IMR-90 (cell line): ENCODE data around the gene ILF2. TPM values are rescaled to one million over a fixed set of nuclear protein-coding genes. Genes with fewer than 3 reads are reported as not detected.

ENCODE experiments used
- ATAC-seq: fragments of 200-7000 bp; cut with Tn5 transposase; 2 replicates; pipeline ENCODE4 v1.9.1; 2020; ENCODE audit warnings: low read depth, mild to moderate bottlenecking, moderate library complexity
- BruUV-seq: library from RNA; stranded (reverse); fragments of 400-500 nt; replicated peaks from 2 replicates; lab custom pipeline; 2021; lab: Mats Ljungman, UMichigan
- CTCF ChIA-PET: fragments of 300-600 bp; formaldehyde crosslinking; extraction: SDS; loops from one replicate; lab custom pipeline; 2021; ENCODE audit warnings: antibody characterized with exemption; lab: Yijun Ruan, JAX
- POLR2A ChIA-PET: fragments of 300-600 bp; sonication (Branson Sonifier 250); formaldehyde crosslinking; loops from one replicate; lab custom pipeline; 2022; ENCODE audit warnings: antibody characterized with exemption; ENCODE audit not compliant: unreplicated experiment; lab: Charles Lee
- DNase-seq: peaks from one replicate; pipeline ENCODE4 v3.0.0; 2013
- H2AFZ ChIP-seq: replicated peaks from 2 replicates; pipeline ENCODE3; 2013; ENCODE audit warnings: low read length, mild to moderate bottlenecking; ENCODE audit not compliant: poor library complexity
- H2AK5ac ChIP-seq: 2 replicates; pipeline ENCODE4 v1.6.1; 2013; ENCODE audit warnings: low read depth, low read length, inconsistent platforms
- H2AK9ac ChIP-seq: replicated peaks from 2 replicates; pipeline ENCODE3; 2013; ENCODE audit warnings: mild to moderate bottlenecking, low read depth, low read length, moderate library complexity; ENCODE audit not compliant: poor library complexity
- H2BK120ac ChIP-seq: 2 replicates; pipeline ENCODE4 v1.6.1; 2013; ENCODE audit warnings: low read depth, low read length, inconsistent platforms
- H2BK15ac ChIP-seq: 3 replicates; pipeline ENCODE4 v1.6.1; 2013; ENCODE audit warnings: low read depth, low read length, inconsistent platforms
- H2BK20ac ChIP-seq: 2 replicates; pipeline ENCODE4 v1.6.1; 2013; ENCODE audit warnings: low read depth, mild to moderate bottlenecking, inconsistent platforms, low read length, moderate library complexity
- H2BK5ac ChIP-seq: 2 replicates; pipeline ENCODE4 v1.6.1; 2013; ENCODE audit warnings: mild to moderate bottlenecking, low read depth, low read length, inconsistent platforms; ENCODE audit not compliant: poor library complexity, severe bottlenecking
- H3K14ac ChIP-seq: replicated peaks from 2 replicates; pipeline ENCODE4 v1.6.1; 2013; ENCODE audit warnings: low read depth, low read length, inconsistent platforms
- H3K18ac ChIP-seq: 2 replicates; pipeline ENCODE4 v1.6.1; 2013; ENCODE audit warnings: low read depth, low read length, control low read depth
- H3K23ac ChIP-seq: 2 replicates; pipeline ENCODE4 v1.6.1; 2013; ENCODE audit warnings: low read depth, low read length, inconsistent platforms
- H3K27ac ChIP-seq: 2 replicates; pipeline ENCODE4 v1.5.1; 2013; ENCODE audit warnings: mild to moderate bottlenecking, control low read depth, low read length; ENCODE audit not compliant: insufficient read depth
- H3K27me3 ChIP-seq: 2 replicates; pipeline ENCODE4 v1.6.1; 2013; ENCODE audit warnings: low read length; ENCODE audit not compliant: control insufficient read depth, insufficient read depth
- H3K36me3 ChIP-seq: 2 replicates; pipeline ENCODE4 v1.6.1; 2013; ENCODE audit warnings: low read length, mixed read lengths; ENCODE audit not compliant: control insufficient read depth, insufficient read depth
- H3K4ac ChIP-seq: 2 replicates; pipeline ENCODE4 v1.6.1; 2013; ENCODE audit warnings: low read depth, low read length, inconsistent platforms
- H3K4me1 ChIP-seq: 2 replicates; pipeline ENCODE4 v1.6.1; 2013; ENCODE audit warnings: low read length, mixed read lengths; ENCODE audit not compliant: control insufficient read depth, insufficient read depth
- H3K4me2 ChIP-seq: 2 replicates; pipeline ENCODE4 v1.6.1; 2013; ENCODE audit warnings: low read depth, mild to moderate bottlenecking, control low read depth, low read length, moderate library complexity
- H3K4me3 ChIP-seq: 2 replicates; pipeline ENCODE4 v1.5.1; 2013; ENCODE audit warnings: low read depth, mild to moderate bottlenecking, control low read depth, low read length, moderate library complexity; ENCODE audit not compliant: insufficient read depth
- H3K56ac ChIP-seq: 2 replicates; pipeline ENCODE4 v1.6.1; 2013; ENCODE audit warnings: low read length, inconsistent platforms; ENCODE audit not compliant: insufficient read depth; ENCODE audit errors: extremely low read depth
- H3K79me1 ChIP-seq, 2 experiments: 2 replicates each; pipeline ENCODE4 v1.6.1; 2013; ENCODE audit warnings: low read length in 2 of 2, inconsistent platforms in 1 of 2, low read depth in 1 of 2
- H3K9ac ChIP-seq: 2 replicates; pipeline ENCODE4 v1.6.1; 2013; ENCODE audit warnings: low read depth, low read length, control low read depth
- H3K9me1 ChIP-seq: 2 replicates; pipeline ENCODE4 v1.6.1; 2013; ENCODE audit warnings: low read length, inconsistent platforms; ENCODE audit not compliant: insufficient read depth
- H3K9me3 ChIP-seq: 2 replicates; pipeline ENCODE4 v1.6.1; 2013; ENCODE audit warnings: low read length; ENCODE audit not compliant: control insufficient read depth, insufficient read depth
- H4K20me1 ChIP-seq: 2 replicates; pipeline ENCODE4 v1.6.1; 2013; ENCODE audit warnings: low read length, inconsistent platforms; ENCODE audit not compliant: insufficient read depth
- H4K5ac ChIP-seq: 2 replicates; pipeline ENCODE4 v1.6.1; 2013; ENCODE audit warnings: mild to moderate bottlenecking, low read depth, low read length, control low read depth
- H4K8ac ChIP-seq, 2 experiments: 2 replicates each; pipeline ENCODE4 v1.6.1; 2013; ENCODE audit warnings: low read depth in 2 of 2, low read length in 2 of 2, control low read depth in 1 of 2, inconsistent platforms in 1 of 2
- H4K91ac ChIP-seq: 2 replicates; pipeline ENCODE4 v1.6.1; 2013; ENCODE audit warnings: low read depth, low read length, inconsistent platforms; ENCODE audit not compliant: insufficient read depth
- ELK1 ChIP-seq: fragments of 150-350 bp; IDR thresholded peaks from 2 replicates; pipeline ENCODE4 v1.6.1; 2016; ENCODE audit warnings: low read depth, mild to moderate bottlenecking, low read length, moderate library complexity, borderline replicate concordance
- FOS ChIP-seq: fragments of 150-350 bp; IDR thresholded peaks from 2 replicates; pipeline ENCODE4 v1.6.1; 2016; ENCODE audit warnings: low read depth, low read length
- MAFK ChIP-seq: IDR thresholded peaks from 2 replicates; pipeline ENCODE4 v1.6.1; 2012; ENCODE audit warnings: low read depth, low read length, improper control_type of control experiment
- MAZ ChIP-seq: IDR thresholded peaks from 2 replicates; pipeline ENCODE4 v1.6.1; 2012; ENCODE audit warnings: low read depth, mild to moderate bottlenecking, low read length, improper control_type of control experiment, moderate library complexity, borderline replicate concordance
- NFE2L2 ChIP-seq: fragments of 150-350 bp; IDR thresholded peaks from 2 replicates; pipeline ENCODE4 v1.6.1; 2016; ENCODE audit warnings: low read depth, mild to moderate bottlenecking, low read length
- WGBS, 2 experiments: methylation state at CpG; one replicate each; pipeline versions ENCODE4 v1.1.5 to v1.1.7; 2013; ENCODE audit warnings: missing lambda C conversion rate in 2 of 2; ENCODE audit not compliant: insufficient read length in 1 of 2; ENCODE audit errors: extremely low coverage in 2 of 2; 5-methylcytosine and 5-hydroxymethylcytosine counted together
- dilution Hi-C: fragments of 300-500 bp; cut with HindIII; formaldehyde crosslinking; loops from one replicate; pipeline ENCODE4 v1.14.3; 2018; ENCODE audit warnings: low sequenced_read_pairs; ENCODE audit not compliant: unreplicated experiment
- in situ Hi-C: fragments of 300-500 bp; cut with MboI; formaldehyde crosslinking; loops from 3 replicates; pipeline ENCODE4 v1.14.3; 2019; ENCODE audit warnings: low sequenced_read_pairs, inconsistent platforms, mixed read lengths
- intact Hi-C: fragments of 100-400 bp; cut with micrococcal nuclease; formaldehyde crosslinking; loops from 2 replicates; pipeline ENCODE4 v1.10.0; 2022
- polyA plus RNA-seq, 3 experiments: library from polyadenylated mRNA; depleted of rRNA; stranded (reverse); fragments of >200 nt; gene quantifications; 2 replicates each; pipeline ENCODE4 v1.2.3, GENCODE V29; 2012; ENCODE audit warnings: low replicate concordance in 1 of 3
- total RNA-seq: library from RNA; depleted of rRNA; stranded (reverse); fragments of >200 nt; gene quantifications from 2 replicates; pipeline ENCODE4 v1.2.3, GENCODE V29; 2012

The ILF2 gene
- total and polyA plus RNA-seq, 2 of the 4 experiments (the other 2 are of a cell fraction) = 273 to 504 TPM

GRCh38 chr1:153685544-153686340, 14.9 kb upstream of the ILF2 start:
- DNase-seq (no peak), ATAC-seq (no peak)
- Histone ChIP-seq H3K4me3 (no peak overlapping the region), H3K27me3 (peaks cover 48% of the 10 kb centered on the region), H3K4me2 (no peak overlapping the region), H3K4ac (no peak overlapping the region), H2AK9ac (no peak overlapping the region), H3K79me1 (no peaks in the 10 kb centered on the region), H2BK15ac (no peak overlapping the region), H3K36me3 (no peaks in the 10 kb centered on the region), H2BK5ac (no peak overlapping the region), H3K9me1 (no peaks in the 10 kb centered on the region), H4K5ac (no peak overlapping the region), H3K56ac (no peak overlapping the region), H4K20me1 (no peaks in the 10 kb centered on the region; the same call in 1 of the 2 replicates), H3K4me1 (no peaks in the 10 kb centered on the region), H3K14ac (no peak overlapping the region), H4K8ac (no peak overlapping the region), H4K91ac (no peak overlapping the region), H3K27ac (no peak overlapping the region), H3K9ac (no peak overlapping the region), H2BK20ac (no peak overlapping the region), H3K18ac (no peak overlapping the region), H2AK5ac (no peak overlapping the region), H3K9me3 (no peaks in the 10 kb centered on the region), H2AFZ (no peak overlapping the region), H2BK120ac (no peak overlapping the region), H3K23ac (no peak overlapping the region)
- 42% methylated on average over 6 of the region's 11 CpGs; no CpG with 5 or more reads in 1 of the 2 experiments for WGBS, 2 experiments
- in situ Hi-C loops (no loop called here), dilution Hi-C loops (no loop called here), intact Hi-C loops (no loop called here)
- BruUV-seq = no TSS peak
- CTCF ChIA-PET = no interaction called here
- TF ChIP-seq MAZ (no peak), MAFK (no peak), NFE2L2 (no peak), ELK1 (no peak), FOS (no peak)
- POLR2A ChIA-PET = no interaction called here
